IMR-90 (cell line): ENCODE results near the gene ARHGEF1. TPM values are rescaled to one million over a fixed set of nuclear protein-coding genes. Genes with fewer than 3 reads are reported as not detected.

Experiments used
- polyA plus RNA-seq, 3 experiments: library from polyadenylated mRNA; depleted of rRNA; stranded (reverse); fragments of >200 nt; gene quantifications; 2 replicates each; pipeline ENCODE4 v1.2.3, GENCODE V29; 2012; ENCODE audit warnings: low replicate concordance in 1 of 3
- total RNA-seq: library from RNA; depleted of rRNA; stranded (reverse); fragments of >200 nt; gene quantifications from 2 replicates; pipeline ENCODE4 v1.2.3, GENCODE V29; 2012
- TF ChIP-seq, protein P1 (sequence below): conservative IDR thresholded peaks from 2 replicates; pipeline ENCODE4 v1.5.1; 2012; ENCODE audit warnings: mild to moderate bottlenecking, low read depth, low read length, improper control_type of control experiment

ARHGEF1 gene
- total and polyA plus RNA-seq, 2 of the 4 experiments (the other 2 are of a cell fraction), result 11.5 to 47.1 TPM

DNA sequence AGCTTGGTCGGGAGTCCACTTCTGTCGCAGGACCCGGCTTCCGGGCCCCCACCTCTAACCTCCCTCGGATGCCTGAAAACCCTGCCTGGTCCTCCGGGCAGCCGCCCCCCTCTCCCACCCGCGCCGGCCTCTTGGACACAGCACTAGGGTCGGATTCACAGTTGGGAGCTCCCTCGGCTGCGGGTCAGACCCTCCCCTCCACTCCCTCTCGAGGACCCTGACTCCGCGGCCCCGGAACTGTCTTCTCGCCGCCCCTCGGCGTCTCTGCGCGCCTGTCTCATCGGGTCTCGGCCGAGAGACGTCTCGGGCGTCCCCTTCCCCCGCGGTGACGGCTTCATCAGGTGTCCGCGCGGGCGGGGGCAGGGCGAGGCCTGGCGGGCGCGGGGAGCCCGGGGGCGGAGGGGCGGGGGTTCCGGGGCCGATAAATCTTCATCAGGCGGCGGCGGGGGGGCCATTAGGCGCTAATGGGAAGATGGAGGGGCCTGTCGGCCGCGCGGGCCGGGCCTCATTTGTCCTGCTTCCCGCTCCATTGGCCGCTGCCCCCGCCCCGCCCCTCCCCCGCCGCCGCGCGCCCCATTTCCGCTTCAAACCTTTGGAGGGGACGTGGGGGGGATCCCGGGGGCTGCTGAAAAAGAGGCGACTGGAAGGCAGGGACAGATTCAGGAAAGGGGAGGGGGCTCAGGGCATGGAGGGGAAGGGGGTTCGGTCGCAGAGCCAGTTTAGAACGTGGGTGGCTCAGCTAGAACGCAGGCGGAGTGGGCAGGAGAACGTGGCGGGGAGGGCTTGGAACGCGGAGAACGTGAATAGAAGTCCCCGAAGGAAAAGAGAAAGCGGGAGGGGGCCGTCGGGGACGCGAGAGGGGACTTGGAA is 57.1 kb downstream of the ARHGEF1 start (continued):
- TF ChIP-seq, protein P1, sequence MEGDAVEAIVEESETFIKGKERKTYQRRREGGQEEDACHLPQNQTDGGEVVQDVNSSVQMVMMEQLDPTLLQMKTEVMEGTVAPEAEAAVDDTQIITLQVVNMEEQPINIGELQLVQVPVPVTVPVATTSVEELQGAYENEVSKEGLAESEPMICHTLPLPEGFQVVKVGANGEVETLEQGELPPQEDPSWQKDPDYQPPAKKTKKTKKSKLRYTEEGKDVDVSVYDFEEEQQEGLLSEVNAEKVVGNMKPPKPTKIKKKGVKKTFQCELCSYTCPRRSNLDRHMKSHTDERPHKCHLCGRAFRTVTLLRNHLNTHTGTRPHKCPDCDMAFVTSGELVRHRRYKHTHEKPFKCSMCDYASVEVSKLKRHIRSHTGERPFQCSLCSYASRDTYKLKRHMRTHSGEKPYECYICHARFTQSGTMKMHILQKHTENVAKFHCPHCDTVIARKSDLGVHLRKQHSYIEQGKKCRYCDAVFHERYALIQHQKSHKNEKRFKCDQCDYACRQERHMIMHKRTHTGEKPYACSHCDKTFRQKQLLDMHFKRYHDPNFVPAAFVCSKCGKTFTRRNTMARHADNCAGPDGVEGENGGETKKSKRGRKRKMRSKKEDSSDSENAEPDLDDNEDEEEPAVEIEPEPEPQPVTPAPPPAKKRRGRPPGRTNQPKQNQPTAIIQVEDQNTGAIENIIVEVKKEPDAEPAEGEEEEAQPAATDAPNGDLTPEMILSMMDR, result no peak
